GM19238 (cell line): Measurements from ENCODE around the gene HES1.
"Not testable (repeated sequence)": the region's sequence is repeated elsewhere in the genome, so short reads cannot be mapped to it uniquely, and the experiment has no call there.

Experiments
- DNase-seq: peaks from one replicate; pipeline ENCODE4 v3.0.0; 2011; ENCODE audit warnings: low spot score; ENCODE audit not compliant: insufficient read length

Gene HES1

DNA sequence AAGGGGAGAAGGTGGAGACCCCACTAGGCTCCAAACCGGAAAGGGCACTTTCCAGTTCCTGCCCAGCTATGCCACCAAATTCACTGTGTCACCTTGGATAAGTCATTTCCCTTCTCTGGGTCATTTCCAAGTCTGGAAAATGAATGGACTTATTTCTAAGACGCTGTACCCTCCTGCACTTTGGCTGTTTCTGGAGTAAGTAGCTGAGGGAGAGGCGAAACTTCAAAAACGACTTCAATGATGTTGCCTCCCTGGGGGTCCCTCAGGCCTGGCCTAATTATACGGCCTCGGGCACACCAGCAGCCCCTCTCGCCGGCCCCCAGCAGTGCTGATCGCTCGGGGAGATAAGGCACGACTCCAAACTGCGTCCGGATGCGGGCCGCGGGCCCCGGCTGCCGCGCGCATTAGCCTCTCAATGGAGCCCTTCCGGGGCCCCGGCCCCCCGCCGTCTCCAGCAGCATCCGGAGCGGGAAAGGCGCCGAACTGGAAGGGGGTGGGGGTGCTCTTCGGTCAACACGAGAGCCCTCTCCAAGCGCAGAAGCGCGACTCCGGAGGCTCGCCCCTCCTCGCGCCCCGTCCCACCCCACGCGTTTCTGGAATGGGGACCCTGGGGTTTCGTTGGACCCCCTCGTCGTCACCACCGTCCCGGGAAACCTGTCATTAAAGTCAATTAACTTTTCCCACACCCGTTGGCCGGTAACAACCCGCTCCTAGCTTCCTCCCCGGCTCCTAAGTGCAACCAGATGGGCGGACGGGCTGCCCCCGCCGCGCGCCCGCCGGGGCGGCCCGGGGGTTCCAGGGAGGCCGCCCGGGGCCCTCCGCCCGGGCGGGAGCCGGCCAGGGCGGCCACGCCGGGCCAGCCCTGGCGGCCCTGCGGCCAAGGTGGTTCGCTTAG is 4.8 kb downstream of the HES1 start:
- DNase-seq, result peak; percentile 55

DNA sequence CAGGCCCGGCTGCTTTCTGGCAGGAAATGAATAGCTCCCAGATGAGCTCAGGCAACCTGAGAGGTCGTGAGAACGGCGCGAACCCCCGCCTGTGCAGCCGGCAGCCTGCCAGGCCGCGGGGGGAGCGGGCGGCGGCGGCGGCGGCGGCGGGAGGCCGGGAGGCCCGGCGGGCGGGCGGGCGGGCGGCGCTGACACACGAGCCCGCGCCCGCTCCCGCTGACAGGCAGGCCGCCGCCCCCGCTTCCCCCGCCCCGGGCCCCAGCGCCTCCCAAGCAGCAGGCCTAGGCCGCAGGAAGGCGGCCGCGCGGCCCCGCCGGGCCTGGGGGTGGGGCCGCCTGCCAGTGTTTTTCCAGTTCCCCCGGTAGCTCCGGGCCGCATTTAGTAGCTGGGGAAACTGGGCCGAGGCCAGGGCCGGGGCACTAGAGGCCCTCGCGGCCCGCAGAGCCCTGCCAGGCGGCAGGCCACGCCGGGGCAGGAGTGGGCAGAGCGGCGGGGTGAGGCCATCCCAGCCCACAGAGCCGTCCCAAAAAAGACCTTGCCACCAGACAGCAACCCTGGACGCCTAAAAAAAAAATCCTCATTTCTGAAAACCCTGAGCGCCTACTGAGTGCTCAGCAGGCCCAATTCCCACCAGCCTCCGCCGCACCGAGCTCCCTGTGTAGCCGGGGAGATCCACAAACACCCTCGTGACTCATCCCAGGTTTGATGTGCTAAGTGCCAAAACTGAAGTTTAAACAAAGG is 5.6 kb downstream of the HES1 start:
- DNase-seq, result peak; percentile 81

DNA sequence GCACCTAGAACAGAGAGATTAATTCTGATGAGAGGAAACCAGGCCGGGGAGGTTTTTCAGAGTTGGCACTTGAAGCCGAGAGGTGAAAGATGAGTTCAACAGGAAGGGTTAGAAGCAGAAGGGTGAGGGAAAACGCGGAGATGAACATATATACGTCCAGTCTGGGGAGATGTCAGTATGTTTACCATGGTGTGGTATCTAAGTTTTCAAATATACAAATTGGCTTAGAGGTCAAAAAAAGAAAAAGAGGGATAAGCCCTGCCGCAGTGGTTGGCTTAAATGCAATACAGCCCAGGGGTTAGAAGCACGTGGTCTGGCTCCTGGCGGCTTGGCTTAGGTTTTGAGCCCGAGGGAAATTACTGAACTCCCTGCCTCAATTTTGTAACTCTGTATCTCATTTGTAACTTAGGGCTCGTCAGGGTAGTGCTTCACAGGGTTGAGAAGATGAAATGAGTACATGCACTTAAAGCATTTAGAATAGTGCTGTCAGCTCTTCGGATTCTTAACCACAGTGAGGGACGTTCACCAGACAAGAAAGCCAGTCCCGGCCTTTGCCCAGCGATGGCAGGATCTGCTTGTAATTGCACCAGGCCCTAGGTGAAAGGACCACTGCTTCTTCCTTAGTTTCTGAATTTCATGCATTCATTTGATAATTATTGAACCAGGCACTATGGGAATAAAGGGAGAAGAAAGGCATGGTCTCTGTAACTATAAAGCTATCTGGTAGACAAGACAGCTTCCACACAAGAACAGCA is 6.4 kb downstream of the HES1 start:
- no peak for DNase-seq

DNA sequence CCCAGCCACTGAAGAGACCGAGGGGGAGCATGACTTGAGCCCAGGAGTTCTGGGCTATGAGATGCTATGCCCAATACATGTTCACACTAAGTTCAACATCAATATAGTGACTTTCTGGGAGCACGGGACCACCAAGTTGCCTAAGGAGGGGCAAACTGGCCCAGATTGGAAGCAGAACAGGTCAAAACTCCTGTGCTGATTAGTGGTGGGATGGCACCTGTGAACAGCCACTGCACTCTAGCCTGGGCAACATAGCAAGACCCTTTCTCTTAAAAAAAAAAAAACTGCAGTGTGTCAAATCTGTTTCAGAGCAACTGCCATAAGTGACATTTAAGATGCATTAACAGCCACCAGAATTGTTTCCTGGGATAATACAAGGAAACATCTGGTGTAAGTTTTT is 9.8 kb downstream of the HES1 start:
- no peak for DNase-seq

DNA sequence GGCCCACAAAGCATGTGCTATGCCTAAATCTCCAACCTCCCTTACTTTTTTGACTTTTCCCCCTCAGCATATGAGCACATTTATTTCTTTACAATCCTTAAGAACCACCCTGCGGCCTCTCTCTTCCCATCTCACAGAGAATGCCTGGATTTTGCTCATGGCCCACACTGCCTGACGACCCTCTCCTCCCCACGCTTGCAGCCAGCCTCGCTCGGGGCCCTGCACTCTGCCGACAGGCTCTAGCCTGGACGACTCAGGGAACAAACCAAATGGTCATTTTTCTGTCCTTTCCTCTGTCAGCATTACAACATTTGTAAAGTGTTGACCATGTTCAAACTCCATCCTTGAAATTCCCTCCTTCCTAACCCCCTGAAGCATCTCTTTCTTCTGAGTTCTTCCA is 11.7 kb downstream of the HES1 start:
- no peak for DNase-seq

DNA sequence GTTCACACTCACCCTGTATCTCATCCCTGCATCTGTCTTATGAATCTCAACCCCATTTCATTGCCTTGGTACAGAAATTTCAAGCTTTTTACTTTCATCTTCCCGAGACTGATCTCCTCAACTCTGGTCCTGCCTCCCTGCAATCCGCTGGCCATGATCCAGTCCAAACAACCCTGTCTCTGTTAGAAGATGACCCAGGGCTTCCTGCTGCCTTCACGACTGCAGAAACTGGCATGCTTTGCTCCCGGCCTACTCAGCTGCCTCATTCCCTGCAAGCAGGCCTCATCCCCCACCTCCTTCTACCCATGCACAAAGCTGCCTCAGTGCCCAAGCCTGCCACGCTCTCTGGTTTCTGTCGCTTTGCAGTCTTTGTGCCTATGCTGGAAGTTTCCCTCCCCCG is 12.4 kb downstream of the HES1 start:
- no peak for DNase-seq

DNA sequence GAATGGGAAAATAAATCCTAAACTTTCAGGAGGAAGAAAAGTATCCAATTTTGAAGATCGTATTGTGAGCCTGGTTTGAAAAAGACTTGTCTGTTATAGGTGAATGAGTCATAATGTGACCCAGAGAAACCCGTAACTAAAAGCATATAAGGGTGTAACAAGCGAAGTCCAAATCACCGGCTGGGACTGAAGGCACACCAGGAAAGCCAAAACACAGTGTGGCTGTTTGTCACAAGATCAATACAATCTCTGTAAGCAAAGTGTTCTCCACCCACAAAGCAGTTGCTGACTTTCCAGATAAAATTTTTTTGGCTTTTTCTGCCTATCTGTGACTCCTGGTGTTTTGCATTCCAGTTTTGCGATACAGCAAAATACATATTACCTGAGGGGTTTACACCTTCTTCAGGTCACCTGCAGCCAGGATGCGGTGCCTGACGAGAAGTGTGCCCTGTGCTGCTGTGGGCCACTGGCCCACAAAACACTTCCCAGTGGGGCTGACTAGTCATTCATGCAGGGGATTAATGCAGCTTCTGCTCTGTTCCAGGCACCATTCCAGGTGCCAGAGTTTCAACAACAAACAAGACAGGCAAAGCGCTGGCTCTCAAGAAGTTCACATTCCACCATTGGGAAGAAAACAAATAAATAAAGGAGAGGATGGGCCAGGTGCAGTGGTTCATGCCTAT is 14.4 kb downstream of the HES1 start:
- no peak for DNase-seq

DNA sequence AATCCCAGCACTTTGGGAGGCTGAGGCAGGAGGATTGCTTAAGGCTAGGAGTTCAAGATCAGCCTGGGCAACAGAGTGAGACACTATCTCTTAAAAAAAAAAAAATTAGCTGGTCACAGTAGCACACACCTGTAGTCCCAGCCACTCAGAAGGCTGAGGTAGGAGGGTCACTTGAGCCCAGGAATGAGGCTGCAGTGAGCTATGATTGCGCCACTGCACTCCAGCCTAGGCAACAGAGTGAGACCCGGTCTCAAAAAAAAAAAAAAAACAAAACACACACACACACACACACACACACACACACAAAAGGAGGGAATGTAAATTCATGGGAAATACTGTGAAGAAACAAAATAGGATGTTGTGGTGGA is 15.0 kb downstream of the HES1 start:
- DNase-seq, result not testable (repeated sequence)

DNA sequence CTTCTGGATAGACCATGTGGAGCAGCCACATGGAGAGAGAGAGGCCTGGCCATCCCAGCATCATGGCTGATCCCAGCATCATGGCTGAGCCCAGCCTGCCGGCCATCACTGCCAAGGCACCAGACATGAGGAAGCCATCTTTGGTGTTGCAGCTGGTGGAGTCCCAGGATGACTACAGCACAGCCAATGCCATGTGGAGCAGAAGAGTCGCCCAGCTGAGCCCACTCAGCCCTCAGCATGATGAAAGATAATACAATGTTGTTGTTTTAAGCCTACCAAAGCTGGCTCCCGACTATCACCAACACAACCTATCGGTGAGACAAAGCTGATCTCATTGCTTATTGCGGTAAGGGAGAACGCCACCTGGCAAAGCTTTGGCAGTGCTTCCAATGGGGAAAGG is 18.4 kb downstream of the HES1 start:
- no peak for DNase-seq

DNA sequence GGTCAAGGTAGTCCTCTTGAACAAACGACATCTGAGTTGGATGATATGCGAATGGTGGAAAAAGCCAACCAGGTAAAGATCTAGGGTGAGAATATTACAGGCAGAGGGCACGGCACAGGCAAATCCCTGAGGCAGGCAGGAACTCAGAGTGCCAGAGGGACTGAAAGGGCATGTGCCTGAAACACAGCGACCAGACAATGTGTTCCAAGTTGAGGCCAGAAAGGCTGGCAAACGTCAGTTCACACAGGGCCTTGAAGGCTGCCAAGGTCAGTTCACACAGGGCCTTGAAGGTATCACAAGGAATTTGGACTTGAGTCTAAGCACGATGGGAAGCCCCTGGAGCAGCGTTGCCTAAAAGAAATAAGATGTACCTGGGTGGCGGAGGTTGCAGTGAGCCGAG is 20.1 kb downstream of the HES1 start:
- no peak for DNase-seq

DNA sequence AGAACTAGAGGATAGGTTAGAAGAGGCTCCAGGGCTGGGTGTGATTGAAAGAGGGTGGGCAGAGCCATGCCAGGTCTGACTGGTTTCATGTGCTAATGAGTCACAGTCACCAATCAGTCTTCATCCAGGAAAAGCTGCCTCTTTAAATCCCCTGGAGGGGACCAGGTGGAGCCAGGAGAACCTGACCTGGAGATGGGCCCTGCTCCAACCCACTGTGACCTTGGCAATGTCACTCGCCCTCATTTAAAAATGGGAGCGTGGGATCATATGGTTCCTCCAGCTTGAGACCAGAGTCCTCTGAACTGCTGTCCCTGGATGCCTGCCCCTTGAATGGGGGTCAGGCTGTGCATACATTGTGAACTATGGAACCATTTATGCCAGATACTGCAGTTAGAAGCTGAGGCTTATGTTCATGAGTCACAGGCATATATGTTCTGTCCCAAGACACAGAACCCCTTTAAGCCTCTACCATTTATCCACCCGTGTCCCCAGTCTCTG is 23.0 kb downstream of the HES1 start:
- DNase-seq, result no peak

DNA sequence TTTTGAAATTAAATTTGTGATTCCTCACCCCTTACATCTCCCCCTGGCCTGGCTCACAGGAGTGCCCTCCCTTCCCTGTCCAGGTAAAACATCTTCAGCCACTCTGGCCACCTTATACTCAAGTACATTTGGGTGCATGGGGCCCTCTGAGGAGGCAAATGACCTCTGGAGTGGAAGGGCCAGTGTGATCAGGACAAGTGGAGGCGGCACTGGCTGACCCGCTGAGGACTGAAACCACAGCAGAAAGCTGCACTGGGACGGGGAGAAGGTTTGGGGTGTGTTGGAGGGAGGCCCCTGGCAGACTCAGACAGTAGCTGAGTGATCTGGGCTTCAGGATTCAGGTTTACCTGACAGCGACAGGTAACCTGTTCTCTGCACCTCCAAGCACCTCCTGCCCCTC is 24.2 kb downstream of the HES1 start:
- no peak for DNase-seq

DNA sequence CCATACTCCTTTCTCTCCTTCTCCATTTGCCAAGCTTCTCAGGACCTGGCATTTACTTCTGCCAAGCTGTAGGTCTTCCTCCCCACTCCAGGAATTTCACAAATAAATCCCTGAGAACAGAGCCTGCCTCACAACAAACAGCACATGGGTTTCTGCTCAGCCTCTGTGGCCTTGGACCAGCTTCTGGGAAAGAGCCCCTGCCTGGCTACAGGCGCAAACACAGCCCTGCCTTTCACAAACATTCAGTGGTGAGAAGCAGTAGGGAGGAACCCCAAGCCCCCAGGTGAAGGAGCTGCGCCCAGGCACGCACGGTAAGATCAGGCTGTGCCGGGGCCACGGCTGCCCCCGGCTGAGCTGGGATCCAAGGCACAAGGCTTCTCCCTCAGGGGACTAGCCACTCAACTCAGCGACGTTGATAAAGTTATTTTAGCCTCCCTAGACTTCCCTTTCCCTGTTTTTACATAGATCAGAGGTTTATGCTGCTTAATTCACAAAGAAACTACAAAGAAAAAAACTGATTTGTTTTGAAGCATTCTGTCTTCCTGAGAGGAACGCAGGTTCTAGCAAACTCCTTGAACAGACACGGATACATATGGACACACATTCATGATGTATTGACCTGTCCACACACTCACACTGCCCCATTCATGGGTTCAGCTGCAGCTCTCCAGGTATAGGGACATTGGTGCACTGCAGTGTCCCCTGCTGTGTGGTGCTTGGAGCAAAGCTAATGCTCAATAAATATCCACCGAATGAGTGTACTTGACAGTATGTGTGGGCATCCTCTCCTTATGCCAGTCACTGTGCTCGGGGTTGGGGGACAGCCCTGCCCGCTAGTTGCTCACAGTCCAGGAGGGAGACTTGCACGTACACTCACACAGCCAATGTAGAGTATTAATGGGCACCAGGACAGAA is 25.4 kb downstream of the HES1 start:
- no peak for DNase-seq

DNA sequence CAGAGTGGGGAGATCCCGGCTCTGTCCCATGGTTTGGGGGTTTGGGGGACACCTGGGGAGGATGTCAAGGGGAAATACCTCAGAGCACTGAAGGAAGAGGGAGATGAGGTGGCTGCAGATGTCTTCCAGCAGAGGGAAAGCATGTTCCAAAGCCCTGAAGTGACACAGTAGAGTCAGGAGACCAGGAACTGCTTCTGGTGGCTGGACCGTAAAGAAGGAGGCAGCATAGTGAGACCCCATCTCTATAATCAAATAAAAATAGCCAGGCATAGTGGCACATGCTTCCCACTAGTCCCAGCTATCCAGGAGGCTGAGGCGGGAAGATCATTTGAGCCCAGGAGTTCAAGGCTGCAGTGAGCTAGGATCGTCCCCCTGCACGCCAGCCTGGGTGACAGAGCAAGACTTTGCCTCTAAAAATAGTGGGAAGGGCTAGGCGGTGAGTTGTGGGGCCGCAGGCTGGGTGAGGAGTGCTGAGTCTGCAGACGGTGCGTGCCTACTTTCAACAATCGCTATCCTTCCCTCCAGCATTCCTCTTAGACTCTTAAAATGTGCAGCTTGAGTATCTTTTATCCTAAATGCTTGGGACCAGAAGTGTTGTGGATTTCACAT is 26.2 kb downstream of the HES1 start:
- DNase-seq, result no peak

DNA sequence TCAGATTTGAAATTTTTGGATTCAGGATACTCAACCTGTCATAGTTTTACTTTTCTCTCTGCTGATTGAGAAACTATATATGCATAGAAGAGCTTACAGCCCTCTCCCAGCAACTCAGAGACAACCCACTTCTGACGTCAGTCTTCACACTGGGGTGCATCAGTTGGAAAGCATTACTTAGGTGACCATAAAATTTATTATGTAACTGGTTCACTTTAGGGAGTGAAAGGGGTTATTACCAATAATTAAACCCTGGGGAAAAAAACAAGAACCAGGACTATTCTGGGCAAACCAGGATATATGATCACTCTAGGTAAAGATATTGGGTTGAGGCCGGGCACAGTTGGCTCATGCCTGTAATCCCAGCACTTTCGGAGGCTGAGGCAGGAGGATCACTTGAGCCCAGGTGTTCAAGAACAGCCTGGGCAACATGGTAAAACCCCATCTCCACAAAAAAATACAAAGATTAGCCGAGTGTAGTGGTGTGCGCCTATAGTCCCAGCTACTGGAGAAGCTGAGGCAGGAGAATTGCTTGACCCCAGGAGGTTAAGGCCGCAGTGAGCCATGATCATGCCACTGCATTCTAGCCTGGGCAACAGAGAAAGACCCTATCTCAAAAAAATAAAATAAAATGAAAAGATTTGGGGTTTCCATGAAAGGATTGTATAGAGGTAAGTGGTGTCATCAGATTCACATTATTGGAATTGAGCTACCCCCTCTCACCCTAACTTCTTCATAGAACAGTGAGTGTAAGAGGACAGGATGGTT is 27.1 kb downstream of the HES1 start:
- DNase-seq, result no peak

DNA sequence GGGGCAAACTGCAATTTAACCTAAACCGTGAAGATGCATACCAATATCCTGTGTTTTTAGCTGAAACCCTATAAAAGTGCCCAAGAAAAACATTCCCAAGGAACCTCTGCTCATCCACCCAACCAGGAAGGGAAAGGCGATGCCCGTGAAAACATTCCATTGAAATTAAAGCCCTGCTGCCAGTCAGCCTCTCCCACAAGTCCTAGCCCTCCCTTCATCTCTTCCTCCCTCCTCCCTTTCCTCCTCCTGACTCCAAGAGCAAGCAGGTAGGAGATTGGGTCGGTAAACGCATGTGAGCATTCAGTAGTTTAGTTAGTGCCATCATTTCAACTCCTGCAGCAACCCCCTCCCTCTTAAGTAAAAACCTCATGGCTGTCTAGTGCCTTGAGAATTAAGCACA is 27.7 kb downstream of the HES1 start:
- no peak for DNase-seq

DNA sequence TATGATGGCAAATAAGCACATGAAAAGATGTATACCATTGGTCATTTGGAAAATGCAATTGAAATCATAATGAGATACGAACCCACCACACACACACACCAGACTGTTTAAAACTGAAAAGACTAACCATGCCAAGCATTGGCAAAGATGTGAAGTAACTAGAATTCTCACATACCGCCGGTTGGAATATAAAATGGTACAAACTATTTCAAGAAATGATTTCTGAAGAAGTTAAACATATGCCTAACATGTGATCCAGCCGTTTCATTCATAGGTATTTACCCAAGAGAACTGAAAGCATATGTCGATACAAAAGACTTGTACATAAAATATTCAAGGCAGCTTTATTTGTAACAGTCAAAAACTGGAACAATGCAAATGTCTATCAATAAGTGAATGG is 28.9 kb downstream of the HES1 start:
- DNase-seq, result no peak

DNA sequence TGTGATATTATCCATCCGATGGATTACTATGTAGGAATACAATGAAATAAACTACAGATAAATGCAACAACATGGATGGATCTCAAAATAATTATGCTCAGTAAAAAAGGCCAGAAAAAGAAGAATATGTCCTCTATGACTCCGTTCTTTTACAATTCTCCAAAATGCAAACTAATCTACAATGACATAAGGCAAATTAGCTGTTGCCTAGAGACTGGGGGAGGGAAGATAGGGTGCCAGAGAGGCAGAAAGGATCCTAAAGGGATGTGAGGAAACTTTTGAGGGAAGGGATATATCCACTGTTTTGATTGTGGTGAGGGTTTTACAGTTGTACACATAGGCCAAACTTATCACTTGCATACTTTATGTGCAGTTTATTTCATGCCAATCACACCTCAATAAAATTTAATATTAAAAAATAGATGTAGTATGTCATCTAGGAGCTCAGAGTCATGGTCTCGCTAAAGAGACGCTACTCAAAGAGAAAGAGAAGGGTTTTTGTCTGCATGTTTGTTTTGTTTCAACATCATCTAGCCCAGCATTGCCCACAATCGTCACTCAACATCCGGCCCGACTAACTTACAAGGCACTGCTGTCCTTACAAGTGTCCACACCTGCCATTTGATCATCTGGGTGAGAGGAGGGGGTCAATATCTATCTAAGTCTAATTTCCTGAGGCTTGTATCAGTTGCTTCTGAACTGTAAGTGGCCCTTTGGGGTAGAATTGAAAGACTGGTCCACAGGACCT is 29.5 kb downstream of the HES1 start:
- no peak for DNase-seq
